ENCODE measurements around the gene SOD3.

Gene SOD3

DNA sequence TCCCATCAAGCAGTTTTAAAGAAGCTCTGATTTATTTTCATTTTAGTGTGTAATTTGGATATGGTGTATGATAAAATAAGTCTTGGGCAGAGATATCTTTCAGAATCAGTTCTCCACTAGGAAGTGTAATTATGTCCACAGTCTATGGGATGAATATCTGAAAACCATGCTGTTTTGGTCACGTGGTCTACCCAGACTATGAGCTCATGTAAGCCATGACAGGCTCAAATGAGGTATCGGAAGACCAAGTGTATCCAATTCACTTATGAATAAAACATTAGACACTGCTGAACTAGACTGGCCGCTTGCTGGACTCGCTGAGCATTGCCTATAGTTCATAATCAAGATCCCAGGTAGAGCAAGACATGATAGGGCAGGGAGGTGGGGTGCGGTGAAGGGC, 50.5 kb downstream of the SOD3 start:
- DNase-seq: no peak

GRCh38 chr4:24846716-24847115, 51.3 kb downstream of the SOD3 start:
- no peak for DNase-seq

GRCh38 chr4:24849351-24849750, 54.0 kb downstream of the SOD3 start:
- DNase-seq: no peak

DNA sequence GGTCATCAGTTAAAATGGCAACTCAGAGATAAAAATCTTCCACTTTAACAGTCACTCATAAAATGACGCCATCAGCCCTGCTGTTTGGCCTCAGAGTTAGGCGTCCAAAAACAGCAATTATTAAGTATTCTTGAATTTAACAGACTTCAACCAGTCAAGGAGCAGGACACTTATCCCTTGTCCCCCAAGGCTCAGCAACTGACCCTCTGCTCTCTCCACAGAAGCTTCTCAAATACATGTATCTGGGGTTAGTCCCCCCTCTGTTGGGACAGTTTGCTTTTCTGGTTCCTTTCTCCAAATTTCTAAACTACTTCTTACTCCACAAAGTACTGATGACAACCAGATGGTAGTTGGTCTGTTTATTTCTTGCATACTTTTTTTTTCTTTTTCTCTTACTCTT, 54.4 kb downstream of the SOD3 start:
- no peak for DNase-seq
